Activated T-helper 9 cell treated with anti-CD3 and anti-CD28 coated beads, Interleukin-2, amount 50 U/mL, for 16 hours (primary cell): ENCODE measurements around the gene AGR3.

Experiments used
- DNase-seq: peaks from one replicate; pipeline ENCODE4 v3.0.0-alpha.2; 2020; ENCODE audit warnings: low read depth

The AGR3 gene

GRCh38 chr7:16881844-16882243, at the start of gene AGR3:
Gene AGR3, minus strand, starts transcription at chr7:16881983. Its CDS starts 3,365 bp downstream, at chr7:16878618.
- no peak for DNase-seq

GRCh38 chr7:16930946-16931345, 49.2 kb upstream of the AGR3 start:
- no peak for DNase-seq

GRCh38 chr7:16929146-16929762, 47.5 kb upstream of the AGR3 start:
- no peak for DNase-seq

- no peak for DNase-seq
Measured at GRCh38 chr7:16926861-16927260, 45.1 kb upstream of the AGR3 start.

- no peak for DNase-seq
Measured at GRCh38 chr7:16926283-16926682, 44.5 kb upstream of the AGR3 start.

GRCh38 chr7:16925609-16926008, 43.8 kb upstream of the AGR3 start:
- DNase-seq: no peak

- no peak for DNase-seq
Measured at GRCh38 chr7:16923019-16923418, 41.2 kb upstream of the AGR3 start.

GRCh38 chr7:16921644-16922257, 40.0 kb upstream of the AGR3 start:
- no peak for DNase-seq

GRCh38 chr7:16921151-16921550, 39.4 kb upstream of the AGR3 start:
- no peak for DNase-seq

- DNase-seq: no peak
Measured at GRCh38 chr7:16919440-16919839, 37.7 kb upstream of the AGR3 start.

- DNase-seq: no peak
Measured at GRCh38 chr7:16918288-16918895, 36.6 kb upstream of the AGR3 start.

- DNase-seq: no peak
Measured at GRCh38 chr7:16916738-16917137, 35.0 kb upstream of the AGR3 start.

- no peak for DNase-seq
Measured at GRCh38 chr7:16916105-16916639, 34.4 kb upstream of the AGR3 start.

GRCh38 chr7:16915405-16915804, 33.6 kb upstream of the AGR3 start:
- DNase-seq: no peak

- DNase-seq: no peak
Measured at GRCh38 chr7:16914771-16915170, 33.0 kb upstream of the AGR3 start.

- DNase-seq: no peak
Measured at GRCh38 chr7:16913643-16914042, 31.9 kb upstream of the AGR3 start.

GRCh38 chr7:16912540-16912939, 30.8 kb upstream of the AGR3 start:
- no peak for DNase-seq

GRCh38 chr7:16908561-16908960, 26.8 kb upstream of the AGR3 start:
- DNase-seq: no peak

- no peak for DNase-seq
Measured at GRCh38 chr7:16905300-16906044, 23.7 kb upstream of the AGR3 start.

- no peak for DNase-seq
Measured at GRCh38 chr7:16904076-16904475, 22.3 kb upstream of the AGR3 start.

GRCh38 chr7:16900209-16900768, 18.5 kb upstream of the AGR3 start:
- DNase-seq: no peak

- DNase-seq: no peak
Measured at GRCh38 chr7:16891874-16892643, 10.3 kb upstream of the AGR3 start.
